PFSK-1 (cell line): ENCODE data around the gene GIGYF1.

Source experiments
- FOXP2 ChIP-seq: optimal IDR thresholded peaks from 2 replicates; pipeline ENCODE3; 2011; ENCODE audit warnings: borderline replicate concordance, control low read depth, inconsistent platforms; ENCODE audit not compliant: insufficient read depth; ENCODE audit errors: extremely low read length, extremely low read depth
- POLR2AphosphoS5 ChIP-seq: IDR thresholded peaks from 2 replicates; pipeline ENCODE4 v1.6.1; 2012; ENCODE audit warnings: low read depth, mild to moderate bottlenecking, control low read depth, low read length, moderate library complexity
- SIN3A ChIP-seq: IDR thresholded peaks from 2 replicates; pipeline ENCODE4 v1.6.1; 2012; ENCODE audit warnings: mild to moderate bottlenecking, low read length, moderate library complexity, borderline replicate concordance; ENCODE audit not compliant: insufficient read depth
- TAF1 ChIP-seq: IDR thresholded peaks from 2 replicates; pipeline ENCODE4 v1.6.1; 2012; ENCODE audit warnings: low read length, control low read depth, borderline replicate concordance; ENCODE audit not compliant: insufficient read depth
- TF ChIP-seq, protein P1 (sequence below), 2 experiments: IDR thresholded peaks; 2 replicates each; pipeline versions ENCODE4 v1.6.1 to v1.8.0; 2011 to 2012; ENCODE audit warnings: low read depth in 2 of 2, low read length in 2 of 2, control low read depth in 1 of 2, inconsistent platforms in 1 of 2, mild to moderate bottlenecking in 1 of 2, moderate library complexity in 1 of 2; ENCODE audit not compliant: insufficient read depth in 1 of 2

Gene GIGYF1

GRCh38 chr7:100691676-100692577 lies 2.1 kb downstream of the GIGYF1 start:
- TF ChIP-seq POLR2AphosphoS5 (no peak), SIN3A (no peak), FOXP2 (no peak), TAF1 (no peak)
- TF ChIP-seq, protein P1, sequence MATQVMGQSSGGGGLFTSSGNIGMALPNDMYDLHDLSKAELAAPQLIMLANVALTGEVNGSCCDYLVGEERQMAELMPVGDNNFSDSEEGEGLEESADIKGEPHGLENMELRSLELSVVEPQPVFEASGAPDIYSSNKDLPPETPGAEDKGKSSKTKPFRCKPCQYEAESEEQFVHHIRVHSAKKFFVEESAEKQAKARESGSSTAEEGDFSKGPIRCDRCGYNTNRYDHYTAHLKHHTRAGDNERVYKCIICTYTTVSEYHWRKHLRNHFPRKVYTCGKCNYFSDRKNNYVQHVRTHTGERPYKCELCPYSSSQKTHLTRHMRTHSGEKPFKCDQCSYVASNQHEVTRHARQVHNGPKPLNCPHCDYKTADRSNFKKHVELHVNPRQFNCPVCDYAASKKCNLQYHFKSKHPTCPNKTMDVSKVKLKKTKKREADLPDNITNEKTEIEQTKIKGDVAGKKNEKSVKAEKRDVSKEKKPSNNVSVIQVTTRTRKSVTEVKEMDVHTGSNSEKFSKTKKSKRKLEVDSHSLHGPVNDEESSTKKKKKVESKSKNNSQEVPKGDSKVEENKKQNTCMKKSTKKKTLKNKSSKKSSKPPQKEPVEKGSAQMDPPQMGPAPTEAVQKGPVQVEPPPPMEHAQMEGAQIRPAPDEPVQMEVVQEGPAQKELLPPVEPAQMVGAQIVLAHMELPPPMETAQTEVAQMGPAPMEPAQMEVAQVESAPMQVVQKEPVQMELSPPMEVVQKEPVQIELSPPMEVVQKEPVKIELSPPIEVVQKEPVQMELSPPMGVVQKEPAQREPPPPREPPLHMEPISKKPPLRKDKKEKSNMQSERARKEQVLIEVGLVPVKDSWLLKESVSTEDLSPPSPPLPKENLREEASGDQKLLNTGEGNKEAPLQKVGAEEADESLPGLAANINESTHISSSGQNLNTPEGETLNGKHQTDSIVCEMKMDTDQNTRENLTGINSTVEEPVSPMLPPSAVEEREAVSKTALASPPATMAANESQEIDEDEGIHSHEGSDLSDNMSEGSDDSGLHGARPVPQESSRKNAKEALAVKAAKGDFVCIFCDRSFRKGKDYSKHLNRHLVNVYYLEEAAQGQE (IDR thresholded peaks at IDR 0.05; ENCODE audit: insufficient read depth in 1 of 2, low read depth in 2 of 2, low read length in 2 of 2), result no peak

DNA sequence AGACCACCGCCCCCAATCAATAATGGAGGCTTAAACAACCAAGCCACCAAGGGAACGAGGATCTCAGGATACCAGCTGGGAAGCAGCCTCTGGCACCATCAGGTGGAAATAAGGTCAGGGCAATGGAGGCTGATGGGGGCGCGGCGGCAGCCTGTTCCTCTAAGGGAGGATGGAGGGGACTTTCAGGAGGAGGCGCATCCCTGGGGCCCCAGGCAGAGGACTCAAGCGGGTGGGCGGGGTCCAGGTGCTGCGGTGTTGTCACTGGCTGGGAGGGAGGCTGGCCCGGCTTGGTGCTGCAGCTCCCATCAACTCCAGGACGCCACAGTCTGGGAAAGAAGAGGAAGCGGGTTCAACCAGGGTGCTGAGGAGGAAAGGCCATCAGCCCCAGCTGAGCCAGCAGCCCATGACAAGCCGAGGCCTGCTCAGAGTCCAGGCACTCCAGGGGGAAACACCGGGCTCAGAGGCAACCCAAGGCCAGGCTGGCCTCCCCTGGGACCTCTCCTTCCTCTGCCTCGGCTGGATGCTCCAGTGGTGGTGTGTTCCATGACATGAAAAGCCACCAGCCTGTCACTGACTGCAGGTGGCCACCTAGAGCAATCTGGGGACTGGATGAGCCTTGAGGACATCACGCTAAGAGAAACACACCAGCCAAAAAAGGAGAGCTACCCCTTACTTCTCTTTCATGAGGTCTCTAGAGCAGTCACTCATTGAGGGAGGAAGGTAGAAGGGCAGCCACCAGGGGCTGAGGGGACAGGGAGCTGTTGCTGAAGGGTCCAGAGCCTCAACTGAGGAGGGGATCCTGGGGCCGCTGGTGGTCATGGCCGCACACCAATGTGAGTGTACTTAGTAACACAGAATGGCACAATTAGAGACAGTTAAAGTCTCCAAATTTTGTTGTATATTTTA lies 4.6 kb downstream of the GIGYF1 start:
- TF ChIP-seq POLR2AphosphoS5 (no peak), SIN3A (no peak), FOXP2 (no peak)

DNA sequence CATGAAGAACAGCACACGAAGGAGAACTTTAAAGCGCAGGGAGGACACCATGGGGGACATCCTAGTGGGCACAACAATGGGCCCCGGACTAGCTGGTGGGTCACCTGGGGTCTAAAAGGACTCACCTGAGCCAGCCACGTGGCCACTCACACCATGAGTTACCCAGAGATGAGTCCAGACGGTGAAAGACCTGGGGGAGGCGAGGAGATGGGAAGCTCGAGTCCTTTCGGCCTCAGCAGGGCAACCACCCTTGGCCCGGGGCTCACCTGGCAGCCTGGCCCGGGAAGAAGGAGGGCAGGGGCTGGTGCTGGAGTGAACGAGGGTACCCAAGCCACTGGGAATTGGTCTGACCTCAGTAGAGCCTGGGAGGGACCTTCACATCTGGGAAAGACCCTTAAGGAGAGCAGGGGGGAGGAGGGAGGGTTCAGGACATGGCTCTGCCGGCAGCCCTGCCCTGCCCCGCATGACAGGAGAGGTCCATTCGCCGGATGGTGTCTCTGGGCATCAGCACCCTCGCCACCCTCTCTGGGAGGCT lies 5.7 kb downstream of the GIGYF1 start:
- TF ChIP-seq, protein P1 (IDR thresholded peaks at IDR 0.05; ENCODE audit: insufficient read depth in 1 of 2, low read depth in 2 of 2, low read length in 2 of 2), result no peak
- TF ChIP-seq FOXP2 (no peak), POLR2AphosphoS5 (no peak), SIN3A (no peak), TAF1 (no peak)

GRCh38 chr7:100687751-100688300 lies 6.2 kb downstream of the GIGYF1 start:
- TF ChIP-seq TAF1, result no peak
- no peak for TF ChIP-seq FOXP2
- TF ChIP-seq SIN3A, result no peak
- TF ChIP-seq, protein P1 (IDR thresholded peaks at IDR 0.05; ENCODE audit: insufficient read depth in 1 of 2, low read depth in 2 of 2, low read length in 2 of 2), result no peak
- TF ChIP-seq POLR2AphosphoS5, result no peak

GRCh38 chr7:100687261-100687660 lies 6.8 kb downstream of the GIGYF1 start:
- TF ChIP-seq SIN3A (no peak), TAF1 (no peak), POLR2AphosphoS5 (no peak), FOXP2 (no peak)
- TF ChIP-seq, protein P1 (IDR thresholded peaks at IDR 0.05; ENCODE audit: insufficient read depth in 1 of 2, low read depth in 2 of 2, low read length in 2 of 2), result no peak
